Activated CD4-positive, alpha-beta T cell treated with anti-CD3 and anti-CD28 coated beads, Interleukin-2, Interleukin-4, amounts not matched to agents 100 ng/mL and 50 ng/mL, durations not matched to agents 16 hours and 8 hours (primary cell): ENCODE data around the gene PRPH.

Experiments
- DNase-seq: peaks from one replicate; pipeline ENCODE4 v3.0.0-alpha.2; 2020; ENCODE audit warnings: low spot score

Gene PRPH

DNA sequence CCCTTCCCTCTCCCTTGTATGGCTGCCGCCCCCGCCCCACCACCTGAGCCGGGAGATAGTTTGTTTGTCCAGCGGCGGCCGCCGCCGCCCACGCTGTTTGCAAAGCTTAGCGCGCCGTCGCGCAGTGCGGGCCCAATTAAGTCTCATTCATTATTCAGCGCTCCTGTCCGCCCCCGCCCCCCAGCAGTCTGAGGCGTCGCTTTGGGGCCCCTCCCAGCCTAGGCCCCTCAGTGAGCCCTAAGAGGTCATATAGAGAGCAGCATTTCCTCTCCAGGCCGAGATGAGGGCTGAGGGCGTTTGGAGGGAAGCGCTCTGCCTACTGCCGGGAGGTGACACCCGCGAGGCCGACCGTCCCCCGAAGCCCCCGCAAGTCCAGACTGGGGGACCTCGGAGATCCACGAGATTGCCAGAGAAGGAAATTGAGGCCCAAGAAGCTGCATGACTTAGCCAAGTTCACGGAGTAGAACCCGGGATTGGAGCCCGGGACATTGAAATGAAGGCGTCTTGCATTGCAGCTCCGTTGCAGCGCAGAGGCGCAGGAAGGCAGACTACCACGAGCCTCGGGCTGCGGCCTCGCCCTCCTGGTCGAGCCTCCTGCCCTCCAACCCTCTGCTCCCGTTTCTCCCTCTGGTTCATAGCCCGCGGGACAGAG lies 51.8 kb downstream of the PRPH start, which contains the start of gene DNAJC22:
TSS of gene DNAJC22 (plus strand) at position 230 of the 652 bp plus-strand sequence. CDS start 1,985 bp downstream, outside the sequence.
- no peak for DNase-seq

DNA sequence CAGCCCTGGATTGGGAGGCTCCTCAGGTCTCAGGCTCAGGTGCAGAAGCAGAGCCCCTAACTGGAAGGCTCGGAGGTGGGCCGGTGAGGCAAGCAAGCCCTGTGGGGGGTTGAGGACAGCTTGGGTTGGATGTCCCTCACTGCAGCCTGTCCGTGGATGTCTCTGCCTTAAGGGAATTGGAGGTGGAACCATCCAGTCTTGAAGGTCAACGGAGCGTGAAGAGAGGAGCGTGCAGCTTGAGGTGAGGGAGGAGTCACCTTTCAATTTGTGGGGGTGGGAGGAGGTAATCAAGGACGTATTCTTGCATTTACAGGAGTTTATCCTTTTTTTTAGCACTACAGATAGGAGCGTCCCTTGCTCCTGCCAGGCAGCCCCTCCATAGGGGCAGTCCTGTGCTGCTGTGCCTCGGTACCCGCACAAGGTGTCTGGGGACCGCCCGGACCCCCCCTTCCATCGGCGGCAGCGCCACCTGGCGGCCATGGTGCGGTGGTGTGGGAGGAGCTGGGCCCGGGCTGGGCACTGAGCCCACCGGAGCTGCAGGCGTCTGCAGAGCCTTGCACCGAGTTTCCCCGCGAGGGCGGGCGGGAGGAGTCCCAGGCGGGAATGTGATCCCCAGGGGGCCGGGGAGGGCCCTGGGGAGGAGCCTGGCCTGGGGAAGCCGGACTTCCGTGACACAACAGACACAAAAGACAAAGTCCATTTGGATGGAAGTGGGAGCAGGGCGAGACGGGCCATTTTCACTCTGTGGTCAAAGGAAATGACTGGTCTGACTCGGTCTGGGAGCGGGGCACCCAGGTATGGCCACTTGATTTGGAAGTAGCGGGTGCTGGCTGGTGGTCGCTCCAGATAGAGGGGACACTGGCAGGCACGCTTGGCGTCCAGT lies 52.6 kb downstream of the PRPH start:
- peak; percentile 73 for DNase-seq
